Stimulated activated CD8-positive, alpha-beta memory T cell treated with anti-CD3 and anti-CD28 coated beads, Interleukin-12 subunit alpha, Interleukin-12 subunit beta, amount 100 ng/mL, for 4 hours (primary cell): Measurements from ENCODE around the gene POLR1E.

Experiments
- DNase-seq: peaks from one replicate; pipeline ENCODE4 v3.0.0-alpha.2; 2020; ENCODE audit warnings: low read depth

POLR1E gene

DNA sequence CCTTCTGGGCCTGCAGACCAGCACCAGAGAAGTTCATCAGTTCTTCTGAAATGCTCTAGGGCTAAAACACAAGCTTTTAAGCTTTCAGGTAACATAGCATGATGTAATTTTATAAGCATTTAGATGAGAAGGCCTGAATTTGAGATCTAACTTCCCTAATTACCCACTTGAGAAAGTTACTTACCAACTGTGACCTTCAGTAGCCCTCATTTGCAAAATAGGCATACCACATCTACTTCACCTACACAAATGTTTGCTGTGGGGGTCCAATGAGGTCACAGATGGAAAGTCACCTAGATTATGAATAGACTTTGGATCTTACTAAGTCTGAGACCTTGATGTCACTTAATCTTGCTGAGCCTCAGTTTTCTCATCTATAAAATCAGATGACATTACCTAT lies 53.9 kb downstream of the POLR1E start:
- no peak for DNase-seq

DNA sequence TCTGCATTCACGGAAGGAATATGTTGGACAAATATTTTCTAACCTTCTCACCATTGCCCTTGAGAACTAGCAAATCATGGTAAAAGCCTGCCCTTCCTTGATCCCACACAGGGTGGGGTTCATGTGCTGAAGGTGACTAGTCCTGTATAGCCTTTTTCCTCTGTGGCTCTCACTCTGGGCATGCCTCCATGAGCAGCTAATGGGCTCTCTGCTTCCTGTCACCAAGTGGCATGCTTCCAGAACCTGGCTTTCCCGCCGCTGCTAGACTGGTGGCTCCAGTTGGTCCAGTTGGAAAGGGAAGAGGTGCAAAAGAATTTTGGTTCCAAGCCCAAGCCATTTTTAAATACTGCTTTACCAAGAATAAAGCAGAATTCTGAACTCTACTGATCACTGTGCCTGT lies 54.9 kb downstream of the POLR1E start:
- DNase-seq, result no peak

DNA sequence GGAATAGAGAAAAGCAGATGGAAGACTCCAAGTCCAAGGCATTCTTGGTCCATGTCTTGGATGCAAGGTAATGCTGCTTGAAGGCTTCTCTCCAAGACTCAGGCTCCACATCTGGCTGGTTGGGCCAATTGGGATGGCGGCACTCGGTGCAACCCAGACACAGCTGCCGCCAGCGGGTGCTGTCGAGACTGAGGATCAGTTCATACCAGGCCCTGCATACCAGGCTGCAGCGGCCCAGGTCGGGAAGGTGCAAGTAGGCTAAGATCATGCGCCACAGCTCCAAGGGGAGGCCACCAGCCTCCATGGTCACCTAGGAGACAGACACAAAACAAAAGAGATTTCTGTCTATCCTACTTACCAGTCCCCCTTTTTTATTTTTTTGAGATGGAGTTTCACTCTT lies 55.7 kb downstream of the POLR1E start:
- no peak for DNase-seq

DNA sequence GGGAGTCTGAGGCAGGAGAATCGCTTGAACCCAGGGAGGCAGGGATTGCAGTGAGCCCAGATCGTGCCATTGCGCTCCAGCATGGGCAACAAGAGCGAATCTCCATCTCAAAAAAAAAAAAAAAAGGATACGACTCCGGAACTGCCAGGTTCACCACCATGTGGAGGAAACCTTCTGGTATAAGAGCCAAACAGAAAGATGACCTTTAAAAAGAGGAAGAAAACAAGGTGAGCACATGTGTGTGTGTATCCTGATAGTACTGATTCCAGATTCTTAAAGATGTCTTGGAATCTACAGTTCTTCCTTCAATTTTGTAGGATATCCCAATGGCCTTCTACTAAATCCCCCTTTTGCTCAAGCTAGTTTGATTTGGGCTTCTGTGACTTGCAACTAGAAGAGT lies 56.7 kb downstream of the POLR1E start:
- no peak for DNase-seq

DNA sequence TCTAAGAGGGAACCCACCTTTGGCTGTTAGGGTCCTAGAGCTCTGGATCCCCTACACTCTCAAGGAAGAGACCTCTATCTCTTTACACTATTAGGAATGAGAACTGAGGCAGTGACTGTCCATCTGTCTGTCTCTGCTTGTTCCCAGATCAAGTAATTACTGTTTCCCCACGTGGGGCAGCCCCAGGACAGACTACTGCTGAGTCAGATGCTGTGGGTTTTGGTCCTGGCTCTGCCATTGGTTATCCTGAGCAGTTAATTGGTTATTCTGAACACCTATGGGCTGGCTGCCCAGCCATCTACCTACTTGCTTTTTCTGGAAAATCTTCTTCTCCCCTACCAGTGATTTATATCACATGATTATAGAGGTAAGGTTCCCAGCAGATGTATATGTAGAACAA lies 57.1 kb downstream of the POLR1E start:
- no peak for DNase-seq

DNA sequence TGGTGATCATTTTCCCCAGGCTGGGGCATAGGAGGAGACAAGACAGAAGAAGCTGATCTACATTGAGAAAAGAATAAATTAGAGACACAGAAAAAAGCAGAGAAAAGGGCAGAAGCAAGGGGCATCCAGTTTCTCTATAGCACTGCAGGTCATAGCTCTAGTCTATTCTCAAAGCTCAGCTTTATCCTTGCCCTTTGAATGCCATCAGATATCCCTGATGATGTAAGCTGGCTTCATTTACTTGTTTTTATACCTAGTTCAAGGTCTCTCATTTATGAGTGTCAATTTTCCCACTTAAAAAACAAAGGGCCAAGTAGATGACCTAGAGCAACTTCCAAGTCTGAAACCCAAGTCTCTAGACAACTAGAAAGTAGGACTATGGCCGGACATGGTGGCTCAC lies 57.7 kb downstream of the POLR1E start:
- no peak for DNase-seq

DNA sequence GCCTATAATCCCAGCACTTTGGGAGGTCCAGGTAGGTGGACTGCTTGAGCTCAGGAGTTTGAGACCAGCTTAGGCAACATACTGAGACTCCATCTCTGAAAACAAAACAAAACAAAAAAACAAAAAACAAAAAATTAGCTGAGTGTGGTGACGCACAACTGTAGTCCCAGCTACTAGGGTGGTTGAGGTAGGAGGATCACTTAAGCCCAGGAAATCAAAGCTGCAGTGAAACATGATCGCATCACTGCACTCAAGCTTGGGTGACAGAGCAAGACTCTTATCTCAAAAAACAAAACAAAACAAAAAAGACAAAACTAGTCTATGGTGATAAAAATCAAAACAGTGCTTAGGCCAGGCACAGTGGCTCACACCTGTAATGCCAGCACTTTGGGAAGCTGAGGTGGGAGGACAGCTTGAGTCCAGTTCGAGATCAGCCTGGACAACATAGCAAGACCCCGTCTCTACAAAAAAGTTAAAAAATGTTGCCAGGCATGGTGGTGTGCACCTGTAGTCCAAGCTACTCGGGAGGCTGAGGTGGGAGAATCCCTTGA lies 61.7 kb downstream of the POLR1E start:
- no peak for DNase-seq

DNA sequence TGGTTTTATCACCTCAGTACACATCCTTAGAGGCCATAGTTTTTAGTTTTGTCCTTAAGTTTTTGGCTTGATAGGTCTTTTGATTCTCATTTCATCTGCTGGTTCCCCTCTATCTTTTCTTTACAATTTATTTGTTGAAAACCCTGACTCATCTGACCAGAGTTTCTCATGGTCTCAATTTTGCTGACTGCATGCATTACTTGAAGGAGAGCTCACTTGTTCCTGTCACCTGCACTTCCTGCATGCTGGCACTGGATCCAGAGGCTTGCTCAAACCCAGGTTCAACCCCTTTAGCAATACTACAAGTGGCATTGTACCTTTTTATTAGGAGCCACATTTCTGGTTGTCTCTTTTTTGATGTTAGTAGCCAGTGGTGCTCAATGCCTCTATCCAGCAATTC lies 63.8 kb downstream of the POLR1E start:
- DNase-seq, result no peak

DNA sequence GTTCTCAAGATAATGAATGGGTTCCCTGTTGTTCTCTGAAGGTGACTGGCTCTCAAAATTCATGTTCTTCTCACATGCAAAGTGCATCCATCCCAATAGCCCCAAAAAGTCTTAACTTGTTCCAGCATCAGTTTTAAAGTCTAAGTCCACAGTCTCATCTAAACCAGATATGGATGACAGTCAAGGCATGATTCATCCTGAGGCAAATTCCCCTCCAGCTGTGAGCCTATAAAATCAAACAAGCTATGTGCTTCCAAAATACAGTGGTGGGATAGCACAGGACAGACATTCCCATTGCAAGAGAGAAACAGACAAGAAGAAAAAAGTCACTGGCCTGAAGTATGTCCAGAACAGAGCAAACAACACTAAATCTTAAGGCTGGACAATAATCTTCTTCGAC lies 65.0 kb downstream of the POLR1E start:
- DNase-seq, result no peak

DNA sequence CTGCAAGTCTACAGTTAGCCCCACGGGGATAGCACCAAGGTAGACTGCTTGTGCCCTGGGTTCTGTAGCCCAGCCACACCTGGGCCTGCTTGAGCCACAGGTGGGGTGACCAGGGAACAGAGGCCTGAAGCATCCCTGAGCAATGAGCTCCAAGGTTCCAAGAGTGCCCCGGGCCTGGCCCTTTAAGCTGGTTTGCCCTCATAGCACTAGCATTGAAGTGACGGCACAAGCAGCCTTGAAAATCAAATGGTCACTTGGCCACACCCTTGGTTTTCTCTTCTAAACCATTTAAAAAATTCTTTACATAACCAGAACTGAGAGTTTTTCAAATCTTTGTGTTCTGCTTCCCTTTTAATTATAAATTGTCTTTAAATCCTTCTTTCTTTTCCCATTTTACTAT lies 65.7 kb downstream of the POLR1E start:
- DNase-seq, result no peak

DNA sequence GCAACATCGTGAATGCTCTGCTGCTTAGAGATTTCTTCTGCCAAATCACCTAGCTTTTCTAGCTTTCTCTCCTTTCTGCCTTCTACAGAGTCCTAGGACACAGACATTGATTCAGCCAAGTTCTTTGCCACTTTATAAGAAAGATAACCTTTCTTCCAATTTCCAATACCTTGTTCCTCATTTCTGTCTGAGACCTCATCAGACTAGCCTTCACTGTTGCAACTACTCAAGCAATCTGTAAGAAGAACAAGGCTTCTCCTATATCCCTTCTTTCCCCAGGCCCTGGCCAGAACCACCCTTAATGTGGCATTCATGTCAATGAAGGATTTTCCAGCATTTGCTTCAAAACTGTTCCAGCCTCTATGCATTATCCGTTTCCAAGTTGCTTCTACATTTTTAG lies 66.1 kb downstream of the POLR1E start:
- no peak for DNase-seq
